Measurements from ENCODE around the gene EPO.
A peak's percentile ranks its signal among the peaks of the same experiment; 100 is the strongest.
"Not testable (repeated sequence)": the region's sequence is repeated elsewhere in the genome, so short reads cannot be mapped to it uniquely, and the experiment has no call there.

The EPO gene

DNA sequence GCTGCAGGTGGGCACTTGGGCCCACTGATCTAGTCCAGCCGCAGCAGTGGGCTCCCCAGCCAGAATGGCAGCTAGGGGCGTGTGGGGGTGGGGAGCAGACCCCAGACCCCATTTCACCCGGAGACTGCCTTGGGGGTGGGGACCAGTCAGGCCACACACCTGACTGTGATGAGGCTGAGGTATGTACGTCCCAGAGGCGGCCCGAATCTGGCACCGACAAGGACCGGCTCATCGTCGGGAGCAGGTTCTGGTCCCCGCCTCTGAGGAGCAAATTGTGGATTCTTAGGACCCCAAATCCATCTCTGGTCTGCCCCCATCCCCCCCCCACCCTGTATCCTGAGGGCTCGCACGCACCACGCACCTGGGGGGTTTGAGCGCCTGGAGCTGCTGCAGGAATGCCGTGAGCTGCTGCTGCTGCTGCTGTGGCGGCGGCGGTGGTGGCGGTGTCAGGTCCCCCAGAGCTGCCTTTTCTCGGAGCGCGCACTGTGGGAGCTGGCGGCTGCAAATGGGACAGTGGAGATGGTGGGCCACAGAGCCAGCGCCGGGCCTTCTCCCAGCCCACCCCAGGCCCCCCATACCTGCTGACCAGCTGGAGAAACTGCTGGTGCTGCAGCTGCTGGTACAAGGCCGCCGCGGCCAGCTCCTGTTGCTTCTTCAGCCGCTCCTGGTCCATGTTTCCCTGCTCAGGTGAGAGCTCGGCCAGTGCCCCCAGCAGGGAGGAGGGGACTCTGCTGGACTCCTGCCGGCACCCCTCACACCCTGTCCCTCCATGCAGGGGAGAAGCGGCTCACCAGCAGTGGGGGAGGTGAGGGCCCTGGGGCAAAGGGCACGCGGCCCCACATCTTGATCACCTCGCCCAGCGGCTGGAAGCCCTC, 36.4 kb upstream of the EPO start:
- no peak for ATAC-seq

DNA sequence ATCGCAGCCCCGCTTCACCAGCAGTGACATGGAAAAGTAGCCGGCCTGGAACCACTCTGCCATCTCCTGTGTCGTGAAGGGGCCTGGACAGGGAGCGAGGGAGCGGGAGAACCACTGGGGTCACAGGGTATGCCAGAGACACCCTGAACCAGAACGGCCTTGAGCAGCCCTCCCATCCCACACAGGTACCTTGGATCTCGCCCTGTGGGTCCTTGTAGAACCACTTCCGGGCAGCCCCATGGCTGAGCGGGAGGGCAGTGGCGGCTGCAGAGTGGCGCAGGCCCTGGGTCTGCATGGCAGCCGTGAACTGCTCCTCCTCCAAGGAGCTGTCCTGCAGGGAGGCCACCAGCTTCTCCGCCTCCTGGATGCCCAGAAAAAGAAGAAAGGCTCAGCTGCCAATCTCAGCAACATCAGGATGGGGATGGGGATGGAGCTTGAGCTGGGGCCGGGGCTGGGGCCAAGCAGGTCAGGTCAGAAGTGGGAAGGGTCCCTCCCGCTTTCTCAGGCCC, 35.7 kb upstream of the EPO start:
- ATAC-seq, result no peak

DNA sequence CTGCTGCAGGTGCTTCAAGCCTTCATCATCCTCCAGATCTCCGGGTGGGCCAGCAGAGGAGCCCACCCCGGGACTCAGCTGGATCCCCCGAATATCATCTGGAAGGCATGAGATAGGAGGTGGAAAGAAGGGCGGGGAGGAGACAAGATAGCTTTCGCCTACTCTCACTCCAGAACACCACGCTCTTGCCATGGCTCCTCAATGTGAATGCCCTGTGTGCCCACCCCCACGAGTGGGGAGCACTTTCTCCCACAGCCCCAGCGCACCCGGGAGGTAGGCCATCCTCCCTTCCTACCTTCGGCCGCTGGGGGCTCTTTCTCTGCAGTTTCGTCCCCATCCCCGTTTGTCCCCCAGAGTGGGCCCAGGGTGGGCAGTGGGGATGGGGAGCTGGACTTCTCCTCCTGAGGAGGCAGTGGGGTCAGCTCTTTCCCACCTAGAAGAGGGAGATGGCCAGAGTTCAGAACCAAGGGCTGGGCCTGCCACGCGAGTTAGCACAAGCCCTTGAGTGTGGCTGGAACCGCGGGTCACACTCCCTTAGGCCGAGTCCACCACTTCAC, 35.1 kb upstream of the EPO start:
- no peak for ATAC-seq

DNA sequence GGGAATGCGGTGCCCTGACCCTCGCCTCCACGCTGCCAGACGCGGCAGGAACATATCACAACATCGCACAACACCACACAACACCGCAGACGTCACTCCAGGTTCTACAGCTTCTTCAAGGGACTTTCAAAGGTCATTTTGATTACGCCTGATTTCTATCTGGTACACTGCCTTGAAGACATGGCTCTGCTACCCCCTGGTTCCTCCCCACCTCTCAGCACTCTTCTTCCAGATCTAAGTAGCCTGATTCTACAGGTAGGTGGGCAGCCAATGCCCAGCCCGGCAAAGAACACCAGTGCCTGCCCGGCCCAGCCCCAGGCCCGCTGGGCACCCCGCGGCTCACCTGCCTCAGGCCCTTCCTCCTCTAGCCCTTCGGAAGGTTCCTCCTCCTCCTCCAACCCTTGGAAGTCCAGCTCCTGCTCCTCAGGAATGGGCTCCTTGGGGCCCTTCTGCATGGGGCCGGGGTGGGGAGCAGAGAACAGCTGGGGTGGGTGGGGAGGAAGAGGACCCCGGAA, 34.6 kb upstream of the EPO start:
- ATAC-seq, result no peak

DNA sequence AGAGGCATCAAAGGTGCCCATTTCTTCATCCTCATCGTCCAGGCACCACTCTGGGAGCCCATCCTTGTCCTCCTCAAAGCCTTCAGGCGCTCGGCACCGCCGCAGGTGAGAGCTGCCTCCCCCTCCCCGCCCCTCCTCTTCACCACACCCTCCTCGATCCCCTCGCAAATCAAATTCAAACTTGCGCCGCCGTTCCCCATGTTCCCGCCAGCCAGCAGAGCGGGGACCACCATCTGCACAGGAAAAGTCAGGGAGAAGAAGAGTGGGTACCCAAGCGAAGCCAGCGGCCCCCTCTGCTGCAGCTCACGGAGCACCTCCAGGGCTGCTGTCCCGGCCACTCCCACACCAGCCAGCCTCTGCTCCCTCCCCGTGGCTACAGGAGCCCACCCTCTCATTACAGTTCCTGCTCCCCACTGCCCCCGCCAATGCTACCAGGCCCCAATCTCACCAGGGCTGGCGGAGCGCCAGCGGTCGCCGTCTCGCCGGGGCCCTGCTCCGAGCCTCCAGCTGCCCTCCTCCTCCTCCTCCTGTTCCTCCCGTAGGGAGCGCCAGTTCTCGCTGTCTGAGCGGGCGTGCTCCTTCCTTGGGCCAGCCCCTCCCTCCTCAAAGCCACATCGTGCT, 34.0 kb upstream of the EPO start:
- no peak for ATAC-seq

DNA sequence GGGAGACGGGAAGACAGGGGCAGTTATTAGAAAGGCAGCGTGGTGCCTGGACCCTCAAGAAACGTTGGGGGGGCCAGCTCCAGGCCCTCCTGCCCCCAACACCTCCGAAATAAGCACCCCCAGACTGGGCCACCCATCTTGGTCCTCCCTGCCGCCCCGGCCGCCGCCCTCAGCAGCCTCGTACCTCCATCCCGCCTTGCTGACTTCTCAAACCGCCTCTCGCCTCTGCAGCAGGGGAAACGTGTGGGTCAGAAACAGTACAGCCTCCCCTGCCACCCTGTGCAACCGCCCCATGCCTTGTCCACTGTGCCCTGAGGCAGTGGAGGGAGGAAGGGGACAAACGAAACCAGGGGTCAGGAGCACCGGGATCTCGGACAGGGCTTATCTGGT, 33.5 kb upstream of the EPO start:
- ATAC-seq, result no peak

DNA sequence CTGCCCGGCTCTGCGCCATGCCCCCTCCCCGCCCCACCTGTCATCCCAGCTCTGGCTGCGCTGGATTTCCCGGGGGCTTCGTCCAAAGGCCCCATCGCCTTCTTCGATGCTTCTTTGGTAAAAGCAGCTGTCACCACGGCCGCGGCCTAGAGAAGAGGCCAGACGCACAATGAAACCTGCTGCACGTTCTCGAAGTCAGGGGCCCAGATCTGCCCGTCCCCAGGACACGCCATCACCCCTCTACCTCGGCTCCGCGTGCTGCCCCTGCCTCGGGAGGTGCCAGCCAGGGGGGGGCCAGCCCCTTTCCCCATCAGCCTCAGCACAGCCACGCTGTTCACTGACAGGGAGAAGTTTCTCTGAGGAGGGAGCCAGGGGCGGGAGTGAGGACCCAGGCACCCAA, 33.0 kb upstream of the EPO start:
- no peak for ATAC-seq

DNA sequence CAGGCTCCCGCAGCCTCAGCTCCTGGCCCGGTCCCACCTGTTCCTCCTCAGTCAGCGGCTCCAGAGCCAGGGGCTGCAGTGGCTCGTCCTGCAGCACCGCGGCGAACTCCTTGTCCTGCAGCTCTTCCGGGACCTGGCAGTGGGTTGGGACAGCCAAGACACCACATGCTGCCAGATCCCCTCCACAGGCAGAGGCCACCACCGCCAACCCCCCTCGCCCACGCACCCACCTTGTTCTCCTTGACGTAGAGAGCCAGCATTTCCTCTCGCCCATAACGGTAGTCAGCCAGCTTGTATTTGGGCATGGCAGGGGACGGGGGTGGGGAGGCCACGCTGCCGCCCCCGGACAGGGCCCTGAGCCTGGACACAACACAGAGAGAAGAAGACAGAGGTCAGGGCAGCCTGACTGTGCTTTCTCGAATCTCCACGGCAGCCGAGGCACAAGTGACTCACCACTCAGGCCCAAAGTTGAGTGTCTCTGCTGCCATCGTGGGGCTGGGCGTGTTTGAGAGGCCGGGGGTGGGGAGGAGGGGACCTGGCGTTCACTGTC, 32.4 kb upstream of the EPO start:
- no peak for ATAC-seq

DNA sequence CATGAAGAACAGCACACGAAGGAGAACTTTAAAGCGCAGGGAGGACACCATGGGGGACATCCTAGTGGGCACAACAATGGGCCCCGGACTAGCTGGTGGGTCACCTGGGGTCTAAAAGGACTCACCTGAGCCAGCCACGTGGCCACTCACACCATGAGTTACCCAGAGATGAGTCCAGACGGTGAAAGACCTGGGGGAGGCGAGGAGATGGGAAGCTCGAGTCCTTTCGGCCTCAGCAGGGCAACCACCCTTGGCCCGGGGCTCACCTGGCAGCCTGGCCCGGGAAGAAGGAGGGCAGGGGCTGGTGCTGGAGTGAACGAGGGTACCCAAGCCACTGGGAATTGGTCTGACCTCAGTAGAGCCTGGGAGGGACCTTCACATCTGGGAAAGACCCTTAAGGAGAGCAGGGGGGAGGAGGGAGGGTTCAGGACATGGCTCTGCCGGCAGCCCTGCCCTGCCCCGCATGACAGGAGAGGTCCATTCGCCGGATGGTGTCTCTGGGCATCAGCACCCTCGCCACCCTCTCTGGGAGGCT, 31.9 kb upstream of the EPO start:
- ATAC-seq, result no peak

DNA sequence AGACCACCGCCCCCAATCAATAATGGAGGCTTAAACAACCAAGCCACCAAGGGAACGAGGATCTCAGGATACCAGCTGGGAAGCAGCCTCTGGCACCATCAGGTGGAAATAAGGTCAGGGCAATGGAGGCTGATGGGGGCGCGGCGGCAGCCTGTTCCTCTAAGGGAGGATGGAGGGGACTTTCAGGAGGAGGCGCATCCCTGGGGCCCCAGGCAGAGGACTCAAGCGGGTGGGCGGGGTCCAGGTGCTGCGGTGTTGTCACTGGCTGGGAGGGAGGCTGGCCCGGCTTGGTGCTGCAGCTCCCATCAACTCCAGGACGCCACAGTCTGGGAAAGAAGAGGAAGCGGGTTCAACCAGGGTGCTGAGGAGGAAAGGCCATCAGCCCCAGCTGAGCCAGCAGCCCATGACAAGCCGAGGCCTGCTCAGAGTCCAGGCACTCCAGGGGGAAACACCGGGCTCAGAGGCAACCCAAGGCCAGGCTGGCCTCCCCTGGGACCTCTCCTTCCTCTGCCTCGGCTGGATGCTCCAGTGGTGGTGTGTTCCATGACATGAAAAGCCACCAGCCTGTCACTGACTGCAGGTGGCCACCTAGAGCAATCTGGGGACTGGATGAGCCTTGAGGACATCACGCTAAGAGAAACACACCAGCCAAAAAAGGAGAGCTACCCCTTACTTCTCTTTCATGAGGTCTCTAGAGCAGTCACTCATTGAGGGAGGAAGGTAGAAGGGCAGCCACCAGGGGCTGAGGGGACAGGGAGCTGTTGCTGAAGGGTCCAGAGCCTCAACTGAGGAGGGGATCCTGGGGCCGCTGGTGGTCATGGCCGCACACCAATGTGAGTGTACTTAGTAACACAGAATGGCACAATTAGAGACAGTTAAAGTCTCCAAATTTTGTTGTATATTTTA, 30.8 kb upstream of the EPO start:
- no peak for ATAC-seq

DNA sequence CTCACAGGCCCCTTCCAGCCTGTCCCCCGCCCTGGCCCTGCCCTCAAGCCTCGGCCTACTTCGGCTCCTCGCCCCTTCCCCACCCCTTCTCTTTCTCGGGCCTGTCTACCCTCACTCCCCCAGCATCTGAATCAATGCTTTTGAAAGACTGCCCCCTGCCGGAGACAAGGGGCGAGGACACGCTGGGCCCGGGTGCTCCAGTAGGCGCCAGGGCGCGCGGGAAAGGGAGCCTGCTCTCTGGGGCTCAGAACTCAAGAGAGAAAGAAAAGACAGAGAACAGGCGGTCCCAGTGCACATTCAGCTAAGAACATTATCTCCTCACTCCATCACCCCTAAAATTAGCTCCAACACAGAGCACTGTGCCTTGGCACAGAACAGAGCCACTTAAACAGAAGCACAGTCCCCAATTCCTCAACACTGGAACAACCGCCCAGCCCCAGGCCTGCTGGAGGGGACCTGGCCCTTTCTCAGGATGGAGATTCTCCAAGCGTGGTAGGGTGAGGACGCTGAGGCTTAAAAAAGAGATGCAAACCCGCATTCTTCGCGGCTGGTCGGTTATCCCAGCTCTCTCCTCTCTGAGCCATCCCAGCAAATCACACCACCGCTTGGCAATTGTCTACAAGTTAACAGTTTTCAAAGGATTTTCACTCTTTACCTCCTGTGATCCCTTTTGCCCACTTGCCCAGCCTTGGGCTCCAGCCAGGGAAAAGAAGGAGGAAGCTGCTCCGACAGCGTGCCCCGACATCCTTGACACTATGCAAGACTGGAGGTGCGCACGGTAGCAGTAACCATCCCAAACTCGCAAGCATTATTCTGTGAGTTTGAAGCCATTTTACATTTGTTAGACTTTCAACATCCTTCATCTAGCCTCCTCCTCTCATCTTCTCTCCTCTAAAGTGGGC, 28.3 kb upstream of the EPO start:
- peak; percentile 77 to 80 for ATAC-seq

DNA sequence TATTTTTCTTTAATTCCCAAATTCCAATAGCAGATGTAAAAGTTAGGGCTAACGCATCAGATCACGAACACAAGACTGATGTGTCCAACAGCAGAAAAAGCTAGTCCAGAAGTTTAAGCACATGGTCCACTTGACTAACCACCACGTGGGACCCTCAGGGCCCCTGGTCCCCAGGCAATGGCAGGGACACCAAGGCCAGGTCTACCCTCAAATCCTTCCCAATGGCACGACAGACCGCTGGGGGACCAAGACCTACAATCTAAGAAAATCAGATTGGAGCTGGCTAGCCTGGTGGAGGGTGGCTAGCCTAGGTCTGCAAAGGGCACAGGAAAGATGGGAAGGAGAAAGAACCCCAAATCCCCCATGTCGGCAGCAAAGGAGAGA, 27.7 kb upstream of the EPO start:
- no peak for ATAC-seq

DNA sequence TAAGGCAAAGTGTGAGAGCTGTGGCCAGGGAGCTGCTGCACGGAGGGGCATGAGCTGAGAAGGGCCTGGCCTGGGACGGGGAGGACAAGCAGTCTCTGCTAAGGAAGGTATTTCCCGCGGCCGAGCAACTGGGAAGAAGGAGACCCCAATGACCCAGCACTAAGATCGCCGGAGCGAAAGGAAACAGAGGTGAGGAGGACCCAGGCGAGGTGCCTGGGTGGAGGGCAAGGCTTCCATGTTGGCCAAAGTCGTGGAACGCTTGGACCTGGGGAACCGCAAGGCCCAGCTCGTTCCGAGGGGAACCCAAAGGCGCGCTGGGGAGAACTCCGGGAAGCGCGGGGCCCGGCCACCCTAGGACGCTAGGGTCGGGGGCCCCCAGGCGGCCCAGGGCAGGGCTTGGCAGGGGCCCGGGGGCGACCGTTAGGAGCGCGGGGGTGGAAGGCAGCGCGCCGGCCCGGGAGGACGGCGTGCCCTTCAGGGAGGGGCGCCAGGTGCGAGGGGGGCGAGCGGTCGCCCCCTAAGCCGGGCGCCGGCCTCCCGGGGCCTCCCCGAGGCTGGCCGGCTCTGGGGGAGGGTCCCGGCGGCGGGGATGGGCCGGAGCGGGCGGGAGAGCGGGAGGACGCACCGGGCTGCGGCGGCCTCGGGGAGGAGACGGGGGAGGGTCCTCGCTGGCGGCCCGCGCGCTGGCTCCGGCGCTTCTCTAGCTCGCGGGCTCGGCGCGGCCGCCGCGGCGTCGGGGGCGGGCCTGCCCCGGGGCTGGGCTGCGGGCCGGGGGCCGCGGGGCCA, 26.8 kb upstream of the EPO start:
- peak; percentile 35 to 39 for ATAC-seq

DNA sequence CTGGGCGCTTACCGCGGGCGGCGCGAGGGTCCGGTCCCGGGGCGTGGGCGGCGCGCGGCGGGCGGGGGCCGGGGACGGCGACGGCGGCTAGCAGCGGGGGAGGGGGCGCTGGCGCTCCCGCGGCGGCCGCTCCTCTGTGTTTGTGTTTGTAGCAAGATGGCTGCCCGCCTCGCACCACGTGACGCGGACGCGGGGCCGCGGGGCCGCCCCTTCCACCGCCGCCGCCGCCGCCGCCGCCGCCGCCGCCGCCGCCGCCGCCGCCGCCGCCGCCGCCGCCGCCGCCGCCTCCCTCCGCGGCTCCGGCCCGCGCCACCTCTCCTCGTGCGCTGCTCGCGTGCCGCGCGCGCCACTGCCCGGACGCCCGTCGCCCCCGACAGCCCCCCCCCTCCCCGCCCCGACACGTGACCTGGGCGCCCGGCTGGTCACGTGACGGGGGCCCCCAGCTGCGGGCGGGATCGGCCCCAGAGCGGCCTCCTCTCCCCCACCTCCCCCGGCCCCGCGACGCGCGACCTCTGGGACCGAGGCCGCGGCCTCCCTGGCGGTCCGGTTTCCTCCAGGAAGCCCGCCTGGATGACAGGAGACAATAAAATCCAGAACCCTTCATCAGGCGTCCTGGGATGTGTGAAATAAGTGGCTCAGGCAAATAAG, 26.0 kb upstream of the EPO start, which contains the start of gene GIGYF1:
GIGYF1 (minus strand) TSS at position 153 of the 648 bp plus-strand sequence. CDS start 6,012 bp downstream, outside the sequence.
- ATAC-seq, result peak; percentile 59 to 65

DNA sequence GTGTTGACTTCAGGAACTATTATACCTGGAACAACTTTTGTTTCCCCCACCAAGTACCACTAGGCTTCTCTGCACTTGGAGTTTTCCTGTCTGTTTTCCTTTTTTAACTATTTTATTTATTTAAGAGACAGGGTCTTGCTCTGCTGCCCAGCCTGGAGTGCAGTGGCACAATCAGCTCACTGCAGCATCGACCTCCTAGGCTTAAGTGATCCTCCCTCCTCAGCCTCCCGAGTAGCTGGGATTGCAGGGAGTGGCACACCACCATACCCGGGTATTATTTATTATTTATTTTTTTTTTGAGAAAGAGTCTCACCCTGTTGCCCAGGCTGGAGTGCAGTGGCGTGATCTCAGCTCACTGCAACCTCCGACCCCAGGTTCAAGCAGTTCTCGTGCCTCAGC, 24.1 kb upstream of the EPO start:
- no peak for ATAC-seq

DNA sequence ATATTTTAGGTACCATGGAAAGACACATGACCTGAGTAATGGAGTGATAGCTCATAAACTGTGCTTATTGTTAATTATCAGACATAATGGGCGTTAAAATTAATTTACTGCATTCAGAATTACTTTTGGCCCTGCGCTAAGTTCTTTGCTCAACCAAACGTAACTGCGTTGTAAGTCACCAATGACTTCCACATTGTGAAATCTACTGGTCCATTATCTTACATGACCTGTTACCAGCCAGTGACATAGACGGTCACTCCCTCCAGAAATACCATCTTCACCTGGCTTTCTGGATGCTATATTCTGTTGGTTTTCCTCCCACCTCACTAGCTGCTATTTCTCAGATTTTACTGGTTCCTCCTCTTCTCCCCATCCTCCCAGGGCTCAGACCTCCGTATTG, 21.2 kb upstream of the EPO start:
- ATAC-seq, result no peak

DNA sequence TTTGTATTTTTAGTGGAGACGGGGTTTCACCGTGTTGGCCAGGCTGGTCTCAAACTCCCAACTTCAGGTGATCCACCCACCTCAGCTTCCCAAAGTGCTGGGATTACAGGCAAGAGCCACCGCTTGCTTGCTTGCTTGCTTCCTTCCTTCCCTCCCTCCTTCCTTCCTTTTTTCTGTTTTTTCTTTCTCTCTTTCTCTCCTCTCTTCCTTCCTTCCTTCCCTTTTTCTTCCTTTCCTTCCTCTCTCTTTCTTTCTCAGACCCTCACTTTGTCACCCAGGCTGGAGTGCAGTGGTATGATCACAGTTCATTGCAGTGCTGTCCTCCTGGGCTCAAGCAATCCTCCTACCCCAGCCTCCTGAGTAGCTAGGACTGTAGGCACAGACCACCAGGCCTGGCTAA, 19.2 kb upstream of the EPO start:
- not testable (repeated sequence) for ATAC-seq

DNA sequence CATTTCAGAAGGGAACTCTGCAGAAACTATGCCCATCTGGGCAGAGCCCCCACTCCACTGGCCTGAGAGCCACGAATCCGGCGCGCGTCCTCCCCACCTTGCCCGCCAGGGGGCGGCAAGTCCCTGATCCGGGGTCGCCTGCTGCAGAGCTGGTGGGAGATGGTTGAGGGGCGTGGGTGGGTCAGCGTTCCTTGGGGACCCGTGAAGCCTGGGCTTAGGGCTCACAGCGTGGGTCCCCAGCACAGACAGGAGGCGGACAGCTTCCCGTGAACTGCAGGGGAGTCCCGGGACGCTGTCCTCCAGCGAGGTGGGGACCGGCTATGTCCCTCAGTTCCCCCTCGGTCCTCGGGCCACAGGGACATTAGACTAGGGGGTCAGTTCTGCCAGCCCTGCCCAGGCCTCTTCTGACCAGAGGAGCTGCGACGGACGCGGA, 14.9 kb upstream of the EPO start:
- peak; percentile 45 to 58 for ATAC-seq

Measured in activated CD4-positive, CD25-positive, alpha-beta regulatory T cell treated with anti-CD3 and anti-CD28 coated beads, Interleukin-2, amount 50 U/mL, for 24 hours (primary cell).